Trophoblast cell (in vitro differentiated cells and primary cell): ENCODE measurements around the gene SEPTIN12.

Source experiments
- DNase-seq, 2 donors: peaks; one replicate each; pipeline ENCODE4 v3.0.0-alpha.2; 2016
- H2AFZ ChIP-seq: 2 replicates; pipeline ENCODE4 v1.6.1; 2013; ENCODE audit warnings: low read length, moderate library complexity, mild to moderate bottlenecking; ENCODE audit not compliant: insufficient read depth, poor library complexity
- H2AK5ac ChIP-seq: 2 replicates; pipeline ENCODE4 v1.6.1; 2013; ENCODE audit warnings: mild to moderate bottlenecking, low read length
- H2BK120ac ChIP-seq: 2 replicates; pipeline ENCODE4 v1.6.1; 2013; ENCODE audit warnings: low read length, mild to moderate bottlenecking, moderate library complexity; ENCODE audit not compliant: insufficient read depth, poor library complexity
- H2BK12ac ChIP-seq: 2 replicates; pipeline ENCODE4 v1.6.1; 2013; ENCODE audit warnings: mild to moderate bottlenecking, low read length, moderate library complexity
- H2BK5ac ChIP-seq: 2 replicates; pipeline ENCODE4 v1.6.1; 2013; ENCODE audit warnings: low read length, low read depth, moderate library complexity, mild to moderate bottlenecking; ENCODE audit not compliant: poor library complexity
- H3K14ac ChIP-seq: 2 replicates; pipeline ENCODE4 v1.6.1; 2013; ENCODE audit warnings: mild to moderate bottlenecking, low read length
- H3K18ac ChIP-seq: 2 replicates; pipeline ENCODE4 v1.6.1; 2013; ENCODE audit warnings: mild to moderate bottlenecking, low read length
- H3K23ac ChIP-seq: 2 replicates; pipeline ENCODE4 v1.6.1; 2013; ENCODE audit warnings: low read length
- H3K27ac ChIP-seq: 2 replicates; pipeline ENCODE4 v1.5.1; 2013; ENCODE audit warnings: low read depth, mild to moderate bottlenecking, inconsistent platforms, low read length, moderate library complexity
- H3K27me3 ChIP-seq: 2 replicates; pipeline ENCODE4 v1.6.1; 2013; ENCODE audit warnings: inconsistent platforms, mild to moderate bottlenecking, low read length, moderate library complexity; ENCODE audit not compliant: insufficient read depth
- H3K36me3 ChIP-seq, 2 experiments: 1 replicate in 1 of 2; 2 replicates in 1 of 2; pipeline ENCODE4 v1.6.1; 2013; ENCODE audit warnings: low read length in 2 of 2, mild to moderate bottlenecking in 2 of 2, moderate library complexity in 1 of 2; ENCODE audit not compliant: insufficient read depth in 2 of 2, control insufficient read depth in 1 of 2
- H3K4ac ChIP-seq: 2 replicates; pipeline ENCODE4 v1.6.1; 2013; ENCODE audit warnings: low read depth, mild to moderate bottlenecking, low read length, moderate library complexity
- H3K4me1 ChIP-seq, 2 experiments: 1 replicate in 1 of 2; 2 replicates in 1 of 2; pipeline ENCODE4 v1.6.1; 2013; ENCODE audit warnings: low read length in 2 of 2, mild to moderate bottlenecking in 2 of 2, moderate library complexity in 1 of 2; ENCODE audit not compliant: insufficient read depth in 2 of 2, control insufficient read depth in 1 of 2
- H3K4me2 ChIP-seq: 2 replicates; pipeline ENCODE4 v1.6.1; 2013; ENCODE audit warnings: inconsistent platforms, mild to moderate bottlenecking, low read length, moderate library complexity
- H3K4me3 ChIP-seq: 2 replicates; pipeline ENCODE4 v1.5.1; 2013; ENCODE audit warnings: mild to moderate bottlenecking, low read depth, low read length, inconsistent platforms
- H3K79me1 ChIP-seq: one replicate; pipeline ENCODE4 v1.6.1; 2013; ENCODE audit warnings: low read length
- H3K79me2 ChIP-seq: 2 replicates; pipeline ENCODE4 v1.6.1; 2013; ENCODE audit warnings: low read length, mild to moderate bottlenecking; ENCODE audit not compliant: control insufficient read depth, insufficient read depth, poor library complexity
- H3K9ac ChIP-seq: 2 replicates; pipeline ENCODE4 v1.6.1; 2013; ENCODE audit warnings: mild to moderate bottlenecking, low read length
- H3K9me3 ChIP-seq: 2 replicates; pipeline ENCODE4 v1.6.1; 2013; ENCODE audit warnings: low read depth, mild to moderate bottlenecking, control low read depth, inconsistent platforms, low read length; ENCODE audit not compliant: insufficient read depth
- H4K12ac ChIP-seq: 2 replicates; pipeline ENCODE4 v1.6.1; 2013; ENCODE audit warnings: low read depth, mild to moderate bottlenecking, low read length, moderate library complexity
- H4K8ac ChIP-seq: 2 replicates; pipeline ENCODE4 v1.6.1; 2013; ENCODE audit warnings: low read depth, mild to moderate bottlenecking, low read length, moderate library complexity
- H4K91ac ChIP-seq: one replicate; pipeline ENCODE4 v1.6.1; 2013; ENCODE audit warnings: low read depth, mild to moderate bottlenecking, low read length, moderate library complexity
- WGBS: extraction: QIAGEN DNeasy Blood & Tissue Kit; methylation state at CpG from one replicate; pipeline ENCODE4 v1.1.7; 2013; ENCODE audit warnings: missing lambda C conversion rate; ENCODE audit not compliant: insufficient read length, insufficient coverage; ENCODE audit errors: extremely low coverage; 5-methylcytosine and 5-hydroxymethylcytosine counted together

SEPTIN12 gene

DNA sequence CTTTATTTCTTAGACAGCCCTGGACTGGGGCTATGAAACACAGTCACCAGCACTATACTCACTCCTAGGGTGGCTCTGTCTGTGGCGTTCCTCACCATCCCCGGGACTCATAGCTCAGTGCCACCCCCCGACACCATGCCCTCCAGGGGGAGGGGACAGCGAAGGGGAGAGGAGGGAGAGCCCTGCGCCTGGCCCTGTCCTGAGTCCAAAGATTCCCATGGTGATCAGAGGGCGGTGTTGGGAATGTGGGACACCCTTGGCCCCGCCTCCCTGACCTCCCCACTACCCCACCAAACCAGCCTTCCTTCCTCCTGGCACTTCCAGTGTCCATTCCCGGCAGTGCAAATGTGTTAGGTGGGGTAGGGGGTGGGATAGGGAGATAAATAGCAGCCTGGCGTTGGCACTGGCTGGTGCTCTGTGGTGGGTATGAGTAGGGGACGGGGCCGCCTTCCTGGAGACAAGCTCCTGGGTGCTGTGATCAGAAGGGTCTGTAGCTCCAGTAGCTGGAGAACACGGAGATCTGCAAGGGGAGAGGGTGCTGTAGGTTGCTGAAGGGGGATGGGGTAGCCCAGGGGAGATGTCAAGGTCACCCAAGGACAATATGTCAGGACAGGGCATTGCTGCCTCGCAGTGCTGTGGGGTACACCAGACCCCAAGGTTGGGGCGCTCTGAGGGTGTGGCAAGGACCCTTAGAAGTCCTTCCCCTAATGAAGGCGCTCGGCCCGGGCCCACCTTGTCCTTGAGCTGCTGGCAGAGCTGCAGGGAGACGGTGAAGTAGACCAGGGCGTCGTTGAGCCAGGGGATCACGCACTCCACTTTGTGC, 9.0 kb upstream of the SEPTIN12 start:
- no peak for DNase-seq
- Histone ChIP-seq H4K12ac (no peak overlapping the region), H3K36me3 (peaks cover 15 to 21% of the 10 kb centered on the region in 2 experiments), H3K23ac (no peak overlapping the region), H4K91ac (no peak overlapping the region), H4K8ac (no peak overlapping the region), H3K4me1 (peaks cover 8% of the 10 kb centered on the region in 2 experiments), H2AFZ (no peak overlapping the region), H3K4me3 (no peak overlapping the region), H3K27me3 (no peaks in the 10 kb centered on the region), H3K27ac (no peak overlapping the region), H3K4me2 (no peak overlapping the region), H3K79me1 (no peaks in the 10 kb centered on the region), H3K79me2 (no peaks in the 10 kb centered on the region), H2BK5ac (no peak overlapping the region), H3K14ac (no peak overlapping the region), H3K4ac (no peak overlapping the region), H3K18ac (no peak overlapping the region), H2BK120ac (no peak overlapping the region), H2AK5ac (no peak overlapping the region), H3K9me3 (peaks cover 3% of the 10 kb centered on the region), H2BK12ac (no peak overlapping the region), H3K9ac (no peak overlapping the region)
- no CpG with 5 or more reads among the region's 21 CpGs for WGBS

DNA sequence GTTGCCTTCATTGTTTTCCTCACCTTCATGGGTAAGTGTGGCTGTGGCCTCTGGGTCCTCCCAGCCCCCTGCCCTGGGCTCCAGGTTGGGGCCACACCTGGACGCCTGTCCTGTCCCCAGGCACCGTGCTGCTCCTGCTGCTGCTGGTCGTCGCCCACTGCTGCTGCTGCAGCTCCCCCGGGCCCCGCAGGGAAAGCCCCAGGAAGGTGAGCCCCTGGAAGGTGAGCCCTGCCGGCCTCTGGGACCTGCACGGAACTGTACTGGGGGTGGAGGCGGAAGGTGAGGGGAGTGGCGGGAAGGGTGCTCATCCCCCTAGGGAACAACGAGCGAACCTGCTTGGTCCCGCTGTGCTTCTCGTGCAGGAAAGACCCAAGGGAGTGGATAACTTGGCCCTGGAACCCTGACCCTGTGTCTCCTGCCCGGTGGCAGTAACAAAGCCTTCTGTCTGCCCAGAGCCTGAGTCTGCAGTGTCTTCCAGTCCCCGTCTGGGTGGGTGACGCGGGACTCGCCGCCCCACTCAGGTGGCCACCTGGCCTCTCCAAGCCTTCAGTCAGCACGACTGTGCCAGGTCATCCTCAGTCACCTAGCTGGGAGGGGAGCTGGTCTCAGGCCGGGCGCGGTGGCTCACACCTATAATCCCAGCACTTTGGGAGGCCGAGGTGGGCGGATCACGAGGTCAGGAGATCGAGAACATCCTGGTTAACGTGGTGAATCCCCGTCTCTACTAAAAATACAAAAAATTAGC, 7.9 kb upstream of the SEPTIN12 start:
- Histone ChIP-seq H3K4me3 (no peak overlapping the region), H4K91ac (no peak overlapping the region), H3K27ac (no peak overlapping the region), H2BK120ac (no peak overlapping the region), H3K9me3 (peaks cover 3% of the 10 kb centered on the region), H3K4me2 (no peak overlapping the region), H3K23ac (no peak overlapping the region), H3K36me3 (peaks cover 15 to 21% of the 10 kb centered on the region in 2 experiments), H2AK5ac (no peak overlapping the region), H3K14ac (no peak overlapping the region), H3K4me1 (no peaks in the 10 kb centered on the region), H3K79me2 (no peaks in the 10 kb centered on the region), H3K9ac (no peak overlapping the region), H2BK12ac (no peak overlapping the region), H3K27me3 (no peaks in the 10 kb centered on the region), H3K79me1 (no peaks in the 10 kb centered on the region), H4K12ac (no peak overlapping the region), H3K4ac (no peak overlapping the region), H2BK5ac (no peak overlapping the region), H4K8ac (no peak overlapping the region), H2AFZ (no peak overlapping the region), H3K18ac (no peak overlapping the region)
- no peak for DNase-seq
- no CpG with 5 or more reads among the region's 30 CpGs for WGBS

- Histone ChIP-seq H4K91ac (no peak within 1 kb of the TSS), H3K4me3 (no peak within 1 kb of the TSS), H3K79me1 (no peaks in the 10 kb centered on the region), H2AK5ac (no peak within 1 kb of the TSS), H4K12ac (no peak within 1 kb of the TSS), H2BK5ac (no peak within 1 kb of the TSS), H3K18ac (no peak within 1 kb of the TSS), H2AFZ (no peak within 1 kb of the TSS), H3K4ac (no peak within 1 kb of the TSS), H3K23ac (no peak within 1 kb of the TSS), H4K8ac (no peak within 1 kb of the TSS), H3K14ac (no peak within 1 kb of the TSS), H3K79me2 (no peaks in the 10 kb centered on the region), H2BK120ac (no peak within 1 kb of the TSS), H2BK12ac (no peak within 1 kb of the TSS), H3K27ac (no peak within 1 kb of the TSS), H3K9ac (no peak within 1 kb of the TSS), H3K9me3 (peaks cover 3% of the 10 kb centered on the region), H3K27me3 (no peaks in the 10 kb centered on the region), H3K4me2 (no peak within 1 kb of the TSS), H3K4me1 (no peaks in the 10 kb centered on the region), H3K36me3 (peaks cover 15 to 21% of the 10 kb centered on the region in 2 experiments)
- no peak for DNase-seq
- WGBS, result no CpG with 5 or more reads among the region's 14 CpGs
Measured at GRCh38 chr16:4795181-4795827, 7.2 kb upstream of the SEPTIN12 start, which contains the start of gene SMIM22. SMIM22 (plus strand) TSS chr16:4795369; CDS start chr16:4795735, 366 bp downstream.

DNA sequence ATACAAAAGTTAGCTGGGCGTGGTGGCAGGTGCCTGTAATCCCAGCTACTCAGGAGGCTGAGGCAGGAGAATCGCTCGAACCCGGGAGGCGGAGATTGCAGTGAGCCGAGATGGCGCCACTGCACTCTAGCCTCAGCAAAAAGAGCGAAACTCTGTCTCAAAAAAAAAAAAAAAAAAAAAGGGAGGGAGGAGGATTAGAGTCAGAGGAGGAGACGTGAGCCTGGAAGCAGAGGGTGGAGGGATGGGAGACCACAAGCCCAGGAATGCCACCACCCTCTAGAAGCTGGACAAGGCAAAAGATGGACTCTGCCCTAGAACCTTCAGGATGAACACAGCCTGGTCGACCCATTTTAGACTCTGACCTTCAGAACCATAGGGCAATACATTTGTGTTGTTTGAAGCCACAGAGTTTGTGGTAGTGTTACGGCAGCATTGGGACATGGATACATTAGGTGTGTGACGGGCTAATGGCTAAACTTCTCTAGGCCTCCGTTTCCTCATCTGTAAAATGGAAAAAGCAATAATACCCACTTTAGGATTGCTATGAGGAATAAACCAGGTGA, 4.9 kb upstream of the SEPTIN12 start:
- peaks cover 7% of the 10 kb centered on the region in 2 experiments for H3K36me3 ChIP-seq
- H4K12ac ChIP-seq, result no peak overlapping the region
- H3K9me3 ChIP-seq, result no peaks in the 10 kb centered on the region
- no peak overlapping the region for H3K27ac ChIP-seq
- H3K79me2 ChIP-seq, result no peaks in the 10 kb centered on the region
- no peak overlapping the region for H2AK5ac ChIP-seq
- H4K8ac ChIP-seq, result no peak overlapping the region
- H4K91ac ChIP-seq, result no peak overlapping the region
- DNase-seq, result no peak
- H3K4me2 ChIP-seq, result no peak overlapping the region
- no peak overlapping the region for H3K4ac ChIP-seq
- no peaks in the 10 kb centered on the region for H3K27me3 ChIP-seq
- no peak overlapping the region for H3K14ac ChIP-seq
- no peak overlapping the region for H2BK5ac ChIP-seq
- no peak overlapping the region for H3K23ac ChIP-seq
- H3K4me1 ChIP-seq, result no peaks in the 10 kb centered on the region
- H2BK12ac ChIP-seq, result no peak overlapping the region
- no peak overlapping the region for H2BK120ac ChIP-seq
- H3K18ac ChIP-seq, result no peak overlapping the region
- WGBS, result no CpG with 5 or more reads among the region's 13 CpGs
- H3K79me1 ChIP-seq, result no peaks in the 10 kb centered on the region
- H3K4me3 ChIP-seq, result no peak overlapping the region
- no peak overlapping the region for H3K9ac ChIP-seq
- H2AFZ ChIP-seq, result no peak overlapping the region
